ENCODE results near the gene EGLN2. TPM values are rescaled to one million over a fixed set of nuclear protein-coding genes. Genes with fewer than 3 reads are reported as not detected.

EGLN2 gene
- 58.6 TPM for total RNA-seq (2021; ENCODE audit: unreplicated experiment)
- 49.8 and 51.1 TPM in 2 replicates for polyA plus RNA-seq (2012)
- Bru-seq, nascent RNA = percentile 62 among the genes with signal in this experiment
- BruChase-seq, experiment 1, labeled RNA remaining after a 6-hour chase = percentile 63 among the genes with signal in this experiment
- percentile 69 among the genes with signal in this experiment for BruChase-seq, experiment 2, labeled RNA remaining after a 2-hour chase
- long read RNA-seq, transcript EGLN2-201 (6 exons, 2,102 nt) = minor isoform, 90 of 204 reads
- long read RNA-seq, transcript EGLN2-207 (5 exons, 2,821 nt) = major isoform, 95 of 204 reads
- long read RNA-seq, partial matches to known transcripts = 7 of 204 reads
- long read RNA-seq, other reads (novel, unspliced or antisense) = 8 of 204 reads

DNA sequence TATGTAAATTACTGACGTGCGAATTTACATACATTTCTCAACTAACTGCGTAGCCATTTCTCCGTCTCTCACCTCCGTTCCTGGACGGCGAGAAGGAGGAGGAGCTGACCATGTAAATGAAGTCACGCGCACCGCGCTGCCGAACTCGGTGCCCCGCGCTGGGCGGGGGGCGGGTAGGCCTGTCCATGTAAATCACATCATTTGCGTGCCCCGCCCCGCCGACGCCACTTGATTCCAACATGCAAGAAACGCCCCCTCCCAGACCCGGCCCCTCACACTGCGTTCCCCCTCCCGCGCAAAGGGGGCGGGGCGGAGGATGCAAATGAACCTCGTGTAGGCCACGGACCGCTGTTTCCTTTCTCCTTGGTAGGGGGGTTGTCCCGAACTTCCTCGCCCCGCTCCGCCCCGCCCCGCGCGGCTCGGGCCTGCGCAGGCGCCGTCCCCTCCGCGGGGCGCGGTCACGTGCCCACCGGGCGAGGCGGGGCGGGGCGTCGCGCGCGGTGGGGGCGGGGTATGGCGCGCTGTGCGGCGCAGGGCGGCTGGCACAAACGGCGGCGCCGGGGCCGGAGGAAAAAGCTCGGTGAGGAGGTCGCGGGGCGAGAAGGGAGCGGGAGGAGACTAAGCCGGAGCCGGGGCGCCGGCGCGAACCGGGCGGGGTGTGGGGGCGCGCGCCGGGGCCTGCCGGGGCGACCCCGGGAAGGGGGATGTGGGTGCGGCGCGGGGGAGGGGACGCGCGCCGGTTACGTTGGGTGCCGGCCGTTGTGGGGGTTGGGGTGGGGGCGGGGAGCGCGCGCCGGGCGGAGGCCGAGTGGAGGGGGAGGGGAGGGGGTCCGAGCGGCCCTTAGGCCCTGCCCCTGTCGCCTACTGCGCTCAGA is at the start of gene EGLN2:
TSS of gene EGLN2 (plus strand) at position 509 of the 875 bp plus-strand sequence. CDS start 1,382 bp downstream, outside the sequence.
- BruUV-seq (replicated peaks) = no TSS peak
- ChIA-PET CTCF (interaction anchor here (0.7 to 1.8 kb wide), 9 partner anchors 8 to 345 kb away, joined by 3 to 17 read pairs (median 4); partner anchors contain the start of genes ACTMAP, RAB4B and SNRPA), RAD21 (ENCODE audit: low non-redundant PET in 1 of 2, low total read pairs in 2 of 2, uncharacterized antibody in 2 of 2, unreplicated experiment in 2 of 2) (interaction anchor here in 1 of 2 experiments (0.7 kb wide), 1 partner anchor 20 kb away, joined by 3 read pairs; no protein-coding TSS in a partner anchor), POLR2A (interaction anchor here (0.7 to 2.3 kb wide), 5 partner anchors 8 to 83 kb away, joined by 3 to 19 read pairs (median 5); partner anchors contain the start of genes ACTMAP, MIA and RAB4B)
- ATAC-seq (peak; percentile 89), DNase-seq (ENCODE audit: low read depth, low spot score) (peak; percentile 99)
- Histone ChIP-seq H3K4me3 (replicated peaks in 1 of 2; ENCODE audit: low read depth in 1 of 2, low read length in 2 of 2) (peak within 1 kb of the TSS; percentile 88), H2AFZ (ENCODE audit: low read depth, low read length, poor library complexity, severe bottlenecking) (peak within 1 kb of the TSS; percentile 49), H3K9me3 (ENCODE audit: control insufficient read depth in 1 of 2, insufficient read depth in 1 of 2, low read depth in 1 of 2, low read length in 2 of 2) (no peaks in the 10 kb centered on the region), H3K27me3 (ENCODE audit: insufficient read depth, low read length) (no peaks in the 10 kb centered on the region), H3K36me3 (ENCODE audit: control insufficient read depth in 1 of 2, insufficient read depth in 2 of 2, low read length in 2 of 2) (peaks cover 7 to 23% of the 10 kb centered on the region in 2 experiments; a peak in 3 of 4 replicates), H4K20me1 (ENCODE audit: insufficient read depth) (no peaks in the 10 kb centered on the region), H3K4me2 (ENCODE audit: low read length) (peak within 1 kb of the TSS; percentile 90), H3K27ac (ENCODE audit: low read depth, low read length) (peak within 1 kb of the TSS; percentile 90), H3K9me2 (ENCODE audit: insufficient read depth) (no peaks in the 10 kb centered on the region), H3K79me2 (ENCODE audit: insufficient read depth, low read length) (peaks cover 46% of the 10 kb centered on the region), H3K4me1 (ENCODE audit: control insufficient read depth in 1 of 2, insufficient read depth in 2 of 2, low read length in 2 of 2) (peaks cover 14 to 47% of the 10 kb centered on the region in 2 experiments), H3K9ac (ENCODE audit: low read length) (peak within 1 kb of the TSS; percentile 92)
- intact Hi-C loops (cut with micrococcal nuclease) = loop anchor here (1.0 to 5.0 kb wide), 3 partner anchors 21 to 82 kb away; partner anchors contain the start of genes ACTMAP, COQ8B, ITPKC and RAB4B
- TF ChIP-seq JUND (IDR thresholded peaks at IDR 0.05) (no peak), EZH2phosphoT487 (IDR thresholded peaks at IDR 0.05; ENCODE audit: borderline replicate concordance) (no peak), TCF7L2 (IDR thresholded peaks at IDR 0.05; ENCODE audit: borderline replicate concordance, extremely low read depth, insufficient read depth, insufficient read length) (peak; percentile 30), SRF (IDR thresholded peaks at IDR 0.05; ENCODE audit: low read depth) (no peak), SIN3A (IDR thresholded peaks at IDR 0.05; ENCODE audit: low read depth) (peak; percentile 13; the same call in 1 of the 2 replicates), MAX (IDR thresholded peaks at IDR 0.05) (peak; percentile 83; the same call in 1 of the 2 replicates), POLR2AphosphoS5 (IDR thresholded peaks at IDR 0.05; ENCODE audit: low read depth, low read length) (peak; percentile 65; the same call in 1 of the 2 replicates), ELF1 (IDR thresholded peaks at IDR 0.05; ENCODE audit: borderline replicate concordance, low read depth) (no peak), REST (IDR thresholded peaks at IDR 0.05; ENCODE audit: low read depth) (no peak), SP1 (IDR thresholded peaks at IDR 0.05; ENCODE audit: low read depth) (peak; percentile 84), FOSL1 (IDR thresholded peaks at IDR 0.05; ENCODE audit: low read depth) (no peak), ZFX (IDR thresholded peaks at IDR 0.05) (no peak), CBX3 (IDR thresholded peaks at IDR 0.05; ENCODE audit: low read depth) (no peak; the same call in 1 of the 2 replicates), EGR1 (IDR thresholded peaks at IDR 0.05; ENCODE audit: low read depth) (peak; percentile 74)
- TF ChIP-seq, protein P1, sequence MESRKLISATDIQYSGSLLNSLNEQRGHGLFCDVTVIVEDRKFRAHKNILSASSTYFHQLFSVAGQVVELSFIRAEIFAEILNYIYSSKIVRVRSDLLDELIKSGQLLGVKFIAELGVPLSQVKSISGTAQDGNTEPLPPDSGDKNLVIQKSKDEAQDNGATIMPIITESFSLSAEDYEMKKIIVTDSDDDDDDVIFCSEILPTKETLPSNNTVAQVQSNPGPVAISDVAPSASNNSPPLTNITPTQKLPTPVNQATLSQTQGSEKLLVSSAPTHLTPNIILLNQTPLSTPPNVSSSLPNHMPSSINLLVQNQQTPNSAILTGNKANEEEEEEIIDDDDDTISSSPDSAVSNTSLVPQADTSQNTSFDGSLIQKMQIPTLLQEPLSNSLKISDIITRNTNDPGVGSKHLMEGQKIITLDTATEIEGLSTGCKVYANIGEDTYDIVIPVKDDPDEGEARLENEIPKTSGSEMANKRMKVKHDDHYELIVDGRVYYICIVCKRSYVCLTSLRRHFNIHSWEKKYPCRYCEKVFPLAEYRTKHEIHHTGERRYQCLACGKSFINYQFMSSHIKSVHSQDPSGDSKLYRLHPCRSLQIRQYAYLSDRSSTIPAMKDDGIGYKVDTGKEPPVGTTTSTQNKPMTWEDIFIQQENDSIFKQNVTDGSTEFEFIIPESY (IDR thresholded peaks at IDR 0.05; ENCODE audit: extremely low read depth, insufficient replicate concordance, low read length) = no peak
- TF ChIP-seq, protein P2, sequence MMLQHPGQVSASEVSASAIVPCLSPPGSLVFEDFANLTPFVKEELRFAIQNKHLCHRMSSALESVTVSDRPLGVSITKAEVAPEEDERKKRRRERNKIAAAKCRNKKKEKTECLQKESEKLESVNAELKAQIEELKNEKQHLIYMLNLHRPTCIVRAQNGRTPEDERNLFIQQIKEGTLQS (IDR thresholded peaks at IDR 0.05) = no peak

Data from HCT116 (cell line).